Mesendoderm (in vitro differentiated cells): ENCODE results near the gene DNMT3A.

Experiments used
- DNase-seq: peaks from one replicate; pipeline ENCODE4 v3.0.0; 2013
- H2AK5ac ChIP-seq: 2 replicates; pipeline ENCODE4 v1.6.1; 2013; ENCODE audit warnings: low read length, inconsistent platforms
- H2BK120ac ChIP-seq: 2 replicates; pipeline ENCODE4 v1.6.1; 2013; ENCODE audit warnings: low read depth, mild to moderate bottlenecking, low read length, moderate library complexity, mixed read lengths
- H2BK15ac ChIP-seq: replicated peaks from 2 replicates; pipeline ENCODE4 v1.6.1; 2013; ENCODE audit warnings: low read depth, mild to moderate bottlenecking, moderate library complexity
- H2BK5ac ChIP-seq: 2 replicates; pipeline ENCODE4 v1.6.1; 2013; ENCODE audit warnings: low read length, inconsistent platforms
- H3K18ac ChIP-seq: 2 replicates; pipeline ENCODE4 v1.6.1; 2013; ENCODE audit warnings: mild to moderate bottlenecking, low read length, mixed read lengths
- H3K23ac ChIP-seq: one replicate; pipeline ENCODE4 v1.6.1; 2013; ENCODE audit warnings: low read length
- H3K27ac ChIP-seq: 2 replicates; pipeline ENCODE4 v1.5.1; 2013; ENCODE audit warnings: low read depth, mild to moderate bottlenecking, inconsistent platforms, low read length, moderate library complexity
- H3K27me3 ChIP-seq: 2 replicates; pipeline ENCODE4 v1.6.1; 2013; ENCODE audit warnings: low read length, control low read depth, mild to moderate bottlenecking, inconsistent platforms; ENCODE audit not compliant: insufficient read depth, poor library complexity
- H3K36me3 ChIP-seq: 2 replicates; pipeline ENCODE4 v1.6.1; 2013; ENCODE audit warnings: low read length, inconsistent platforms; ENCODE audit not compliant: control insufficient read depth, insufficient read depth
- H3K4ac ChIP-seq: one replicate; pipeline ENCODE4 v1.6.1; 2013; ENCODE audit warnings: low read depth, mild to moderate bottlenecking, low read length, moderate library complexity
- H3K4me1 ChIP-seq: 2 replicates; pipeline ENCODE4 v1.6.1; 2013; ENCODE audit warnings: low read depth, low read length, inconsistent platforms; ENCODE audit not compliant: control insufficient read depth
- H3K4me2 ChIP-seq: 2 replicates; pipeline ENCODE4 v1.6.1; 2013; ENCODE audit warnings: low read length
- H3K4me3 ChIP-seq: 2 replicates; pipeline ENCODE4 v1.5.1; 2013; ENCODE audit warnings: mild to moderate bottlenecking, low read length
- H3K56ac ChIP-seq: one replicate; pipeline ENCODE4 v1.6.1; 2013; ENCODE audit warnings: low read length
- H3K79me1 ChIP-seq: 2 replicates; pipeline ENCODE4 v1.6.1; 2013; ENCODE audit warnings: low read length, inconsistent platforms
- H3K79me2 ChIP-seq: 2 replicates; pipeline ENCODE4 v1.6.1; 2013; ENCODE audit warnings: mild to moderate bottlenecking, low read length; ENCODE audit not compliant: control insufficient read depth, insufficient read depth
- H3K9ac ChIP-seq: 2 replicates; pipeline ENCODE4 v1.6.1; 2013; ENCODE audit warnings: low read length, inconsistent platforms
- H4K5ac ChIP-seq: one replicate; pipeline ENCODE4 v1.6.1; 2013; ENCODE audit warnings: low read length
- H4K8ac ChIP-seq: one replicate; pipeline ENCODE4 v1.6.1; 2013; ENCODE audit warnings: low read depth, mild to moderate bottlenecking, control low read depth, low read length, moderate library complexity
- WGBS: extraction: QIAGEN DNeasy Blood & Tissue Kit; methylation state at CpG from one replicate; pipeline ENCODE4 v1.1.7; 2013; ENCODE audit warnings: low lambda C conversion rate, missing lambda C conversion rate; ENCODE audit not compliant: insufficient coverage; ENCODE audit errors: extremely low coverage; 5-methylcytosine and 5-hydroxymethylcytosine counted together

Gene DNMT3A

DNA sequence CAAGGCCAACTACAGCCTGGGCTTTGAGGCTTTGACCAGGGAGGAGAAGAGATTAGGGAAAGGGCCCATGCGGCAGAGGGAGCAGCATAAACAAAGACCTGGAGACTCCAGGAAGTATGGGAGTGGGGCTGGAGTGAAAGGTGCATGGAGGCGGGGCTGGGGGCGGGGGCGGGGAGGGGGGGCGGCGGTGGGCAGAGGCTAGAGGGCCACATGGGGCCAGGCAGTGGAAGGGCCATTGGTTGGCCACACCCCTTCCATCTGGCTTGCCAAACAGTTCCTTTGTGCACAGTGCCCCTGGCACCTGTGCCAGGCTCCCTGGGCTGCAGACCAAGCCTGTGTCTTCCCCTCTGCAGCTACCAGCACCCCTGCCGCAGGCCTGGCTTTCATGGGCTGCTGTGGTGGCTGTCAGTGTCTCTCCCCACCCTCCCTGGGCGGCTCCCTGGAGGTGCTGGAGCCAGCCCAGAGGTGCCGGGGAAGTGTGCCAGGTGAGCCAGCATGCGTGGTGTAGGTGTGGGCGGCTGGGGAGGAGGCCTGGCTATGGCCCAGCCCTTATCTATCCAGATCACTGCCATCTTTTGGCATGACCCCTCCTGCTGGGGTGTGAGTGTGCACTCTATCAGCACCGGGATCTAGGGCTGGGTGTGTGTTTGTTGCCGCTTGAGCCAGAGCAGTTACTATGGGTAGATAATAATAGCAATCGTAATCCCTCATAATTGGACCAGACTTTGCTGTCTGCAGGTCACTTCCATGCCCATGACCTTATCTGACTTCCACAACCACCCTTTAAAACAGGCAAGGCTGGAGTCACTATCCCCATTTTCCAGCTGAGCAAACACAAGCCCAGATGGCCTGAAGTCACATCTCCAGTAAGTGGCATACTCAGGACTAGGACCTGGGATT, 30.5 kb downstream of the DNMT3A start:
- H3K27me3 ChIP-seq: no peaks in the 10 kb centered on the region
- no peak overlapping the region for H4K8ac ChIP-seq
- H2BK5ac ChIP-seq: no peak overlapping the region
- no peak overlapping the region for H3K23ac ChIP-seq
- no CpG with 5 or more reads among the region's 14 CpGs for WGBS
- no peaks in the 10 kb centered on the region for H3K79me2 ChIP-seq
- no peaks in the 10 kb centered on the region for H3K36me3 ChIP-seq
- no peak overlapping the region for H2BK120ac ChIP-seq
- peaks cover 23% of the 10 kb centered on the region for H3K4me1 ChIP-seq
- no peak overlapping the region for H3K4me3 ChIP-seq
- no peaks in the 10 kb centered on the region for H3K79me1 ChIP-seq
- H2BK15ac ChIP-seq: no peak overlapping the region
- no peak overlapping the region for H3K4ac ChIP-seq
- H4K5ac ChIP-seq: no peak overlapping the region
- peak overlapping the region; percentile 13 for H3K18ac ChIP-seq
- no peak overlapping the region for H3K4me2 ChIP-seq
- H3K9ac ChIP-seq: peak overlapping the region; percentile 43
- no peak overlapping the region for H3K27ac ChIP-seq
- peak overlapping the region; percentile 56 for H3K56ac ChIP-seq
- no peak overlapping the region for H2AK5ac ChIP-seq
- peak; percentile 78 for DNase-seq

DNA sequence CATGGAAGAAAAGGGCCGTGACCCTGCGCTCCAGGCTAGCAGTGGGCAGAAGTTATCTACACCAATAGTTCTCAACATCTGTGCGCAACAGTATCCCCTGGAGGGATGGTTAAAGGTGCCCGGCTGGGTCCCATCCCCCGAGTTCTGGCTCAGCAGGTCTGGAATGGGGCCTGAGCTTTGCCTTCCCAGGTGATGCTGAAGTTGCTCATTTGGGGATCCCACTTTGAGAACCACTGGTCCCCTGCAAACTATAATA, 31.1 kb downstream of the DNMT3A start:
- no CpG with 5 or more reads among the region's 5 CpGs for WGBS
- peak overlapping the region; percentile 13 for H3K18ac ChIP-seq
- no peak overlapping the region for H3K4me3 ChIP-seq
- no peaks in the 10 kb centered on the region for H3K79me2 ChIP-seq
- H3K27ac ChIP-seq: no peak overlapping the region
- no peaks in the 10 kb centered on the region for H3K79me1 ChIP-seq
- peak overlapping the region; percentile 43 for H3K9ac ChIP-seq
- no peak overlapping the region for H3K23ac ChIP-seq
- H4K8ac ChIP-seq: no peak overlapping the region
- H2BK15ac ChIP-seq: no peak overlapping the region
- peak overlapping the region; percentile 61 for H3K4ac ChIP-seq
- no peak overlapping the region for H4K5ac ChIP-seq
- H3K4me1 ChIP-seq: peaks cover 23% of the 10 kb centered on the region
- no peak overlapping the region for H2BK120ac ChIP-seq
- no peaks in the 10 kb centered on the region for H3K36me3 ChIP-seq
- peak overlapping the region; percentile 56 for H3K56ac ChIP-seq
- no peak for DNase-seq
- H2BK5ac ChIP-seq: no peak overlapping the region
- H2AK5ac ChIP-seq: no peak overlapping the region
- H3K4me2 ChIP-seq: no peak overlapping the region
- H3K27me3 ChIP-seq: no peaks in the 10 kb centered on the region

DNA sequence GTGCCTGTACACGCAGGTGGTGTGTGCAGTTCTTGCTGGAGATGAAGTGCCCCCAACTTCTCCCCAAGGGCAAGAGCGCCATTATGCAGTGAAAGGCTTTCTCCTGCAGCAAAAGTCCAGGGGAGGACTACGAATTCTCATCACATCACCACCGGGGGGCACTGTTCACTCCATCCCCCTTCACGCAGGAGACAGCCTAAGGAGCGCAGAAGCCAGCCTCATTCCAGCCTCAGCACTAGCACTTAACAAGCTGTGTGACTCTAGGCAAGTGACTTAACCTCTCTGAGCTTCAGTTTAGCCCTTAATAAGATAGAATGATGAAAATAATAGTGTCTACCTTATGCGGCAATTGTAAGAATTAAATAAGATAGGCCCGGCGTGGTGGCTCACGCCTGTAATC, 32.3 kb downstream of the DNMT3A start:
- H3K36me3 ChIP-seq: no peaks in the 10 kb centered on the region
- peak; percentile 88 for DNase-seq
- no peak overlapping the region for H3K18ac ChIP-seq
- peaks cover 18% of the 10 kb centered on the region for H3K4me1 ChIP-seq
- no peak overlapping the region for H3K27ac ChIP-seq
- H3K4ac ChIP-seq: no peak overlapping the region
- no peak overlapping the region for H3K4me2 ChIP-seq
- H2BK15ac ChIP-seq: no peak overlapping the region
- no peaks in the 10 kb centered on the region for H3K79me2 ChIP-seq
- H2BK120ac ChIP-seq: no peak overlapping the region
- H3K56ac ChIP-seq: peak overlapping the region; percentile 46
- no peak overlapping the region for H3K23ac ChIP-seq
- peak overlapping the region; percentile 62 for H2AK5ac ChIP-seq
- WGBS: no CpG with 5 or more reads among the region's 10 CpGs
- no peak overlapping the region for H2BK5ac ChIP-seq
- H3K27me3 ChIP-seq: no peaks in the 10 kb centered on the region
- H3K9ac ChIP-seq: no peak overlapping the region
- no peaks in the 10 kb centered on the region for H3K79me1 ChIP-seq
- no peak overlapping the region for H3K4me3 ChIP-seq
- no peak overlapping the region for H4K8ac ChIP-seq
- no peak overlapping the region for H4K5ac ChIP-seq

DNA sequence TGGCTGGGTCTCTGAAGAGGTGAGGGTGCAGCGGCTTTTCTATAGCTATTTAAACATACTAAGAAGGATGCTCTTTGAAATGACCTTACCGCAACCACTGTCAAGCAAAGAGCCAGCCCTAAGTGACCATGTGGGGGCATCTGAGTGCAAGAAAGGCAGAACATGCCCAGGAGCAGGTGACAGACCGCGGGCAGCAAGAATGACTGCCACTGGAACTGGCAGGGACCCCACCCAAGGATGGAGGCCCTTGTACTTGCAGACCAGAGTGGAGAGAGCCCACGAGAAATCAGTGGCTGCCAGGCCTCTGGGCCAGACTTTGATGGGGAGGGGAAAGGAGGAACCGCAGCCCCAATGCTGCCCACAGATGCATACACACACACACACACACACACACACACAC, 33.1 kb downstream of the DNMT3A start:
- Histone ChIP-seq H3K56ac (no peak overlapping the region), H3K79me1 (no peaks in the 10 kb centered on the region), H3K9ac (no peak overlapping the region), H3K4me1 (peaks cover 23% of the 10 kb centered on the region), H2BK120ac (no peak overlapping the region), H2BK15ac (no peak overlapping the region), H3K36me3 (no peaks in the 10 kb centered on the region), H3K18ac (no peak overlapping the region), H2BK5ac (no peak overlapping the region), H3K23ac (no peak overlapping the region), H3K4ac (no peak overlapping the region), H3K79me2 (no peaks in the 10 kb centered on the region), H3K4me3 (no peak overlapping the region), H4K8ac (no peak overlapping the region), H3K27me3 (no peaks in the 10 kb centered on the region), H3K4me2 (no peak overlapping the region), H3K27ac (no peak overlapping the region), H2AK5ac (no peak overlapping the region), H4K5ac (no peak overlapping the region)
- DNase-seq: no peak
- no CpG with 5 or more reads among the region's 6 CpGs for WGBS

DNA sequence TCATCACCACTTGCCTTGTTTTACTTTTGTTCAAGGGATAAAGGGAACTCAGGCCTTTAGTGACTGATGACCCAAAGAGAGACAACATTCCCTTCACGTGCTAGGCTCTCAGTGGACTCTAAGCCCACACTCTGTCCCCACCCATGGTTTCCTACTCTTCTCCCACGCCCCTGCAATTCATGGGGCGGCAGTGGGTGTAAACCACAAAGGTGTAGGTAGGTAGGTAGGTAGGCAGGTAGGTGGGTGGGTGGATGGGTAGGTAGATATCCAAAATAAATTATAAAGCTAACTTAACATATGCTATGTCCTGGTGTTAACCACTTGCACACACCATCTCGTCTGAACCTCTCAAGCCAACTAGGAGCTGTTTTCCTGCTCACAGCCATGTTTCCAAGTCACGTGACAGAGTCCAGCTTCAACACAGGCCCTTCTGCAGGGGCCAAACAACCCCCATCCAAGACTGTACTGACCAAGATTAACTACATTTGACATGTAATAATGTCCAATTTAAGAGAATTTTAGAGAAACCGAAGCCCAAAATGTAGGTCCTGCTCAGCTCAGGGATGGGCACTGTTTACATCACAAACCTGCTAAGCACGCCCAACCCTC, 33.7 kb downstream of the DNMT3A start:
- Histone ChIP-seq H3K36me3 (no peaks in the 10 kb centered on the region), H3K4me3 (no peak overlapping the region), H3K79me1 (no peaks in the 10 kb centered on the region), H3K18ac (no peak overlapping the region), H4K5ac (no peak overlapping the region), H2BK5ac (no peak overlapping the region), H2AK5ac (no peak overlapping the region), H3K56ac (no peak overlapping the region), H3K23ac (no peak overlapping the region), H3K79me2 (no peaks in the 10 kb centered on the region), H3K27me3 (no peaks in the 10 kb centered on the region), H2BK15ac (no peak overlapping the region), H3K4ac (no peak overlapping the region), H3K9ac (no peak overlapping the region), H2BK120ac (no peak overlapping the region), H3K4me1 (peaks cover 19% of the 10 kb centered on the region), H3K4me2 (no peak overlapping the region), H3K27ac (no peak overlapping the region), H4K8ac (no peak overlapping the region)
- WGBS: no CpG with 5 or more reads among the region's 7 CpGs
- DNase-seq: no peak
